PC-9 (cell line): Measurements from ENCODE around the gene TPI1.

Experiments used
- EZH2 ChIP-seq: fragments of 200-600 bp; sonication (generic); IDR thresholded peaks from 2 replicates; pipeline ENCODE4 v1.8.0; 2017; ENCODE audit warnings: antibody characterized with exemption, low read depth
- TF ChIP-seq, protein P1 (sequence below): fragments of 200-600 bp; sonication (generic); conservative IDR thresholded peaks from 2 replicates; pipeline ENCODE4 v1.6.1; 2017; ENCODE audit warnings: mixed run types, antibody characterized with exemption, mild to moderate bottlenecking, moderate library complexity

GRCh38 chr12:6845395-6845794 is 21.9 kb upstream of the TPI1 start:
- no peak for TF ChIP-seq EZH2
- TF ChIP-seq, protein P1, sequence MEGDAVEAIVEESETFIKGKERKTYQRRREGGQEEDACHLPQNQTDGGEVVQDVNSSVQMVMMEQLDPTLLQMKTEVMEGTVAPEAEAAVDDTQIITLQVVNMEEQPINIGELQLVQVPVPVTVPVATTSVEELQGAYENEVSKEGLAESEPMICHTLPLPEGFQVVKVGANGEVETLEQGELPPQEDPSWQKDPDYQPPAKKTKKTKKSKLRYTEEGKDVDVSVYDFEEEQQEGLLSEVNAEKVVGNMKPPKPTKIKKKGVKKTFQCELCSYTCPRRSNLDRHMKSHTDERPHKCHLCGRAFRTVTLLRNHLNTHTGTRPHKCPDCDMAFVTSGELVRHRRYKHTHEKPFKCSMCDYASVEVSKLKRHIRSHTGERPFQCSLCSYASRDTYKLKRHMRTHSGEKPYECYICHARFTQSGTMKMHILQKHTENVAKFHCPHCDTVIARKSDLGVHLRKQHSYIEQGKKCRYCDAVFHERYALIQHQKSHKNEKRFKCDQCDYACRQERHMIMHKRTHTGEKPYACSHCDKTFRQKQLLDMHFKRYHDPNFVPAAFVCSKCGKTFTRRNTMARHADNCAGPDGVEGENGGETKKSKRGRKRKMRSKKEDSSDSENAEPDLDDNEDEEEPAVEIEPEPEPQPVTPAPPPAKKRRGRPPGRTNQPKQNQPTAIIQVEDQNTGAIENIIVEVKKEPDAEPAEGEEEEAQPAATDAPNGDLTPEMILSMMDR: no peak
